Measurements from ENCODE around the gene SPDYE2.
"Not testable (repeated sequence)": the region's sequence is repeated elsewhere in the genome, so short reads cannot be mapped to it uniquely, and the experiment has no call there.

The SPDYE2 gene

DNA sequence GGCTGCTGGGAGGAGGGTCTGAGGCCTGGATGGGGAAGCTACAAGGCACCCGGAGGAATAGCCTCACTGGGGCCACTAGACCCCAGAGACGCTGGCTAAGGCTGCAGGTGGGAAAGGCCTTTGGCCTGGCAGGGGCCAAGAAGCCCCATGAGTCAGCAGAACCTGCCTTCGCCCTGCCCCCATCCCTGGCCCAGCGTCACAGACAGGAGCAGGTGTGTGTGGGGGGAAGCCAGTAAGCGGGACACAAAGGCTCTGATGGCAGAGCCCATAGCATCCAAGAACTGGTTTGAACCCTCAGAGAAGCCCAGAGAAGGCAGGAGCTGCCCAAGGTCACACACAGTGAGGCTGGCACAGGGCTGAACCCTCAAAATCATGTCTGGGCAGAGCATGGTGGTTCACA is 55.8 kb downstream of the SPDYE2 start:
- not testable (repeated sequence) for DNase-seq

GRCh38 chr7:102609734-102610133 is 58.7 kb downstream of the SPDYE2 start:
- DNase-seq: not testable (repeated sequence)

GRCh38 chr7:102610441-102610840 is 59.4 kb downstream of the SPDYE2 start:
- not testable (repeated sequence) for DNase-seq

- DNase-seq: not testable (repeated sequence)
Observed at GRCh38 chr7:102611013-102611674, 60.1 kb downstream of the SPDYE2 start.

- DNase-seq: not testable (repeated sequence)
Observed at GRCh38 chr7:102611675-102612325, 60.8 kb downstream of the SPDYE2 start.
